ENCODE measurements around the gene DUSP2. TPM values are rescaled to one million over a fixed set of nuclear protein-coding genes. Genes with fewer than 3 reads are reported as not detected.

DUSP2 gene
- total and polyA plus RNA-seq, 10 of the 15 experiments (the other 5 are each of a cell fraction or from before 2014, with no cell fraction given), result 9.7 to 212 (median 57.2) TPM

DNA sequence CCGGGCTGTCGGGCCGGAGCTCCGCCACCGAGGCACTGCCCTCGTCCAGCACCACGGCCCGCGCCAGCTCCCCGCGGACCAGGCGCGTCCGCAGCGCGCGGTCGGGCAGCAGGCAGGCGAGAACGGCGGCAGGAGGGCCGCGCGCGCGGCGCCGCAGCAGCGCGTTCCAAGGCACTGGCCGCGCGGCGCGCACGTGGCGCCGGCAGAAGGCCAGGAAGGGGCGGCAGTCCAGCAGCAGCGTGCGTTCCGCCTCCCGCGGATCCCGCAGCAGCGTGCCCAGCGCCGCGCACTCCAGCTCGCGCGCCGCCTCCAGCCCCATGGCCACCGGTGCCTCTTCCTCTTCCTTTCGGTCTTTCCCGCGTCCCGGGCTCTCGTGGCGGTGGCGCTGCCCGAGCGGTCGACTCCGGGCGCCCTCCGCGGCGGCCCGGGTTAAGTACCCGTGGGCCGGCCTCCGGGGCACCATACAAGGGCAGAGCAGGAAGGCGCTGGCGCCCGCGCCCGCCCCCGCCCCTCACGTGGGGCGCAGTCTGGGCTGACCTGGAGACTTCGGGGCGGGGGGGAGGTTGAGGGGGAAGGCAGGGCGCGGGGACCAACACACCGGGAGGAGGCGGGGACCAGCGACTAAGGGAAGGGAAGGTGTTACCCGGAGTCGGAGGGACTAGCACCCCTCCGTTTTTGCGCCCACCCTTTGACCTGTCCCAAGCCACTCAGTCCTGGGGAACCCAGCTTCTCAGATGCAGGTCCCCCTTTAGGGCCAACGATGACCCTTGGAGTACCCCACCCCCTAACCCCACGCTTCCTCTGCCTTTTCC, at the start of gene DUSP2 (continued):
- TF ChIP-seq BCLAF1 (IDR thresholded peaks at IDR 0.05), result no peak; the same call in 1 of the 2 replicates
- no peak for TF ChIP-seq MYB (IDR thresholded peaks at IDR 0.05; ENCODE audit: borderline replicate concordance, low read depth, low read length)
- TF ChIP-seq PRDM15 (CRISPR knock-in tag; IDR thresholded peaks at IDR 0.05), result 0 out of 2 replicates have a peak, but pooled peaks have one; percentile 43
- TF ChIP-seq EED (IDR thresholded peaks at IDR 0.05; ENCODE audit: low read depth), result 0 out of 2 replicates have a peak, but pooled peaks have one; percentile 16
- peak; percentile 37 for TF ChIP-seq ATF7 (IDR thresholded peaks at IDR 0.05; ENCODE audit: low read depth)
- TF ChIP-seq NR2C2 (IDR thresholded peaks at IDR 0.05; ENCODE audit: borderline replicate concordance, control insufficient read depth, insufficient read length, low read depth), result no peak
- TF ChIP-seq SPI1 (IDR thresholded peaks at IDR 0.05; ENCODE audit: borderline replicate concordance, insufficient read depth, low read depth, low read length), result peak; percentile 59
- no peak for TF ChIP-seq PML (IDR thresholded peaks at IDR 0.05; ENCODE audit: low read length)
- peak; percentile 70 for TF ChIP-seq ESRRA (IDR thresholded peaks at IDR 0.05; ENCODE audit: low read length)
- TF ChIP-seq, protein P1, sequence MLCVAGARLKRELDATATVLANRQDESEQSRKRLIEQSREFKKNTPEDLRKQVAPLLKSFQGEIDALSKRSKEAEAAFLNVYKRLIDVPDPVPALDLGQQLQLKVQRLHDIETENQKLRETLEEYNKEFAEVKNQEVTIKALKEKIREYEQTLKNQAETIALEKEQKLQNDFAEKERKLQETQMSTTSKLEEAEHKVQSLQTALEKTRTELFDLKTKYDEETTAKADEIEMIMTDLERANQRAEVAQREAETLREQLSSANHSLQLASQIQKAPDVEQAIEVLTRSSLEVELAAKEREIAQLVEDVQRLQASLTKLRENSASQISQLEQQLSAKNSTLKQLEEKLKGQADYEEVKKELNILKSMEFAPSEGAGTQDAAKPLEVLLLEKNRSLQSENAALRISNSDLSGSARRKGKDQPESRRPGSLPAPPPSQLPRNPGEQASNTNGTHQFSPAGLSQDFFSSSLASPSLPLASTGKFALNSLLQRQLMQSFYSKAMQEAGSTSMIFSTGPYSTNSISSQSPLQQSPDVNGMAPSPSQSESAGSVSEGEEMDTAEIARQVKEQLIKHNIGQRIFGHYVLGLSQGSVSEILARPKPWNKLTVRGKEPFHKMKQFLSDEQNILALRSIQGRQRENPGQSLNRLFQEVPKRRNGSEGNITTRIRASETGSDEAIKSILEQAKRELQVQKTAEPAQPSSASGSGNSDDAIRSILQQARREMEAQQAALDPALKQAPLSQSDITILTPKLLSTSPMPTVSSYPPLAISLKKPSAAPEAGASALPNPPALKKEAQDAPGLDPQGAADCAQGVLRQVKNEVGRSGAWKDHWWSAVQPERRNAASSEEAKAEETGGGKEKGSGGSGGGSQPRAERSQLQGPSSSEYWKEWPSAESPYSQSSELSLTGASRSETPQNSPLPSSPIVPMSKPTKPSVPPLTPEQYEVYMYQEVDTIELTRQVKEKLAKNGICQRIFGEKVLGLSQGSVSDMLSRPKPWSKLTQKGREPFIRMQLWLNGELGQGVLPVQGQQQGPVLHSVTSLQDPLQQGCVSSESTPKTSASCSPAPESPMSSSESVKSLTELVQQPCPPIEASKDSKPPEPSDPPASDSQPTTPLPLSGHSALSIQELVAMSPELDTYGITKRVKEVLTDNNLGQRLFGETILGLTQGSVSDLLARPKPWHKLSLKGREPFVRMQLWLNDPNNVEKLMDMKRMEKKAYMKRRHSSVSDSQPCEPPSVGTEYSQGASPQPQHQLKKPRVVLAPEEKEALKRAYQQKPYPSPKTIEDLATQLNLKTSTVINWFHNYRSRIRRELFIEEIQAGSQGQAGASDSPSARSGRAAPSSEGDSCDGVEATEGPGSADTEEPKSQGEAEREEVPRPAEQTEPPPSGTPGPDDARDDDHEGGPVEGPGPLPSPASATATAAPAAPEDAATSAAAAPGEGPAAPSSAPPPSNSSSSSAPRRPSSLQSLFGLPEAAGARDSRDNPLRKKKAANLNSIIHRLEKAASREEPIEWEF (IDR thresholded peaks at IDR 0.05; ENCODE audit: insufficient replicate concordance, low read depth, low read length), result no peak
- no peak for TF ChIP-seq MEF2B (IDR thresholded peaks at IDR 0.05; ENCODE audit: partially characterized antibody, poor library complexity, severe bottlenecking)
- no peak for TF ChIP-seq SUZ12 (IDR thresholded peaks at IDR 0.05; ENCODE audit: unreplicated experiment)

Data from GM12878 (cell line).